GM23338 (cell line): Measurements from ENCODE around the gene ARHGEF38.

Experiments used
- CREB1 ChIP-seq: fragments of 250-450 bp; sonication (Bioruptor Pico); IDR thresholded peaks from 2 replicates; pipeline ENCODE4 v1.5.0; 2020; ENCODE audit warnings: low read depth, mild to moderate bottlenecking, moderate library complexity
- EZH2 ChIP-seq: fragments of 200-600 bp; sonication (generic); IDR thresholded peaks from one replicate; pipeline ENCODE4 v1.8.0; 2017; ENCODE audit warnings: antibody characterized with exemption, mild to moderate bottlenecking, low read depth; ENCODE audit not compliant: unreplicated experiment
- NANOG ChIP-seq: IDR thresholded peaks from 2 replicates; pipeline ENCODE4 v1.6.1; 2016; ENCODE audit warnings: antibody characterized with exemption, borderline replicate concordance
- POLR2AphosphoS5 ChIP-seq: IDR thresholded peaks from 2 replicates; pipeline ENCODE4 v1.6.1; 2016; ENCODE audit warnings: antibody characterized with exemption, low read depth
- STAT1 ChIP-seq: IDR thresholded peaks from one replicate; pipeline ENCODE4 v1.6.1; 2016; ENCODE audit warnings: antibody characterized with exemption; ENCODE audit not compliant: unreplicated experiment
- TF ChIP-seq, protein P1 (sequence below), 2 experiments: fragments of 200-600 bp in 1 of 2; sonication (generic) in 1 of 2; conservative IDR thresholded peaks; 2 replicates each; pipeline versions ENCODE4 v1.5.1 to v1.6.1; 2016 to 2017; ENCODE audit warnings: antibody characterized with exemption in 2 of 2, low read depth in 2 of 2, mild to moderate bottlenecking in 2 of 2, moderate library complexity in 1 of 2

DNA sequence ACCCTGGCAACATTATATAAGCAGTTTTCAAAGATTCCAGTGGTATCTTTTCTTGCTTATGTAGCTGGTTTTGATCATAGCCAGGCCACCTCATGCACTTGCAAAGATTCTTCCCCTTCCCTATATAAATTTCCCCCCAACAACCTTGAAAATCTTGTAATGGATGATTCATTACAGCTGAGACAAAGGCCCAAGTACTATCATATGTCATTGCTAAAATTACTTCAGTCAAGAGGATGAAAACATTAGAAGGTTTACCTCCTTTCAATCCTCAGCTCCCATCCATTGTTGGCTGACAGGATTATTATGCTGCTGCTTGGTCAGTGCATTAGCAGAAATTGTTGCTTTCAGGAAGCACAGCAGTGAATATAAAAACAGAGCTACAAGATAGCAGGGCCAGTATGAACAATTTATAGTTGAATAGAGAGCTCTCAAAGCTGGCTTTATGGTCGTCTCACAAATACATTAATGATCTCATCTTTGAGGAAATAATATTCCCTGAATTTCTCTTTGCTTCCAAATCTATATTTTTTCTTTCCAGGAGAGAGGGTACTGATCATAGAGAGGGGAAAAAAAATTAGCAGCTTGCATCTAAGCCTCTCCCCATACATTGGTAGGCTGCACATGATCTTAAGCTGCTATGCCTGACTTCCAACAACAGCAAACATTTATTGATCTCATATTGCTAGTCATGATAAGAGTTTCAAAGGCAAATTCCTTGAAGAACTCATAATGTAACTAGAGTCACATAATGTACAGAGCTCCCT lies 7.7 kb upstream of the ARHGEF38 start:
- TF ChIP-seq, protein P1, sequence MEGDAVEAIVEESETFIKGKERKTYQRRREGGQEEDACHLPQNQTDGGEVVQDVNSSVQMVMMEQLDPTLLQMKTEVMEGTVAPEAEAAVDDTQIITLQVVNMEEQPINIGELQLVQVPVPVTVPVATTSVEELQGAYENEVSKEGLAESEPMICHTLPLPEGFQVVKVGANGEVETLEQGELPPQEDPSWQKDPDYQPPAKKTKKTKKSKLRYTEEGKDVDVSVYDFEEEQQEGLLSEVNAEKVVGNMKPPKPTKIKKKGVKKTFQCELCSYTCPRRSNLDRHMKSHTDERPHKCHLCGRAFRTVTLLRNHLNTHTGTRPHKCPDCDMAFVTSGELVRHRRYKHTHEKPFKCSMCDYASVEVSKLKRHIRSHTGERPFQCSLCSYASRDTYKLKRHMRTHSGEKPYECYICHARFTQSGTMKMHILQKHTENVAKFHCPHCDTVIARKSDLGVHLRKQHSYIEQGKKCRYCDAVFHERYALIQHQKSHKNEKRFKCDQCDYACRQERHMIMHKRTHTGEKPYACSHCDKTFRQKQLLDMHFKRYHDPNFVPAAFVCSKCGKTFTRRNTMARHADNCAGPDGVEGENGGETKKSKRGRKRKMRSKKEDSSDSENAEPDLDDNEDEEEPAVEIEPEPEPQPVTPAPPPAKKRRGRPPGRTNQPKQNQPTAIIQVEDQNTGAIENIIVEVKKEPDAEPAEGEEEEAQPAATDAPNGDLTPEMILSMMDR (conservative IDR thresholded peaks at IDR 0.05; ENCODE audit: low read depth in 2 of 2): no peak
- TF ChIP-seq NANOG: no peak
- TF ChIP-seq POLR2AphosphoS5: no peak
- TF ChIP-seq EZH2: no peak
- no peak for TF ChIP-seq STAT1
- TF ChIP-seq CREB1 (CRISPR knock-in tag): no peak
